Mammary epithelial cell (primary cell): Measurements from ENCODE around the gene VWC2.

Experiments
- CTCF ChIP-seq, 2 donors: IDR thresholded peaks in 1 of 2; conservative IDR thresholded peaks in 1 of 2; 2 replicates each; pipeline ENCODE4 v1.5.1; 2011 to 2012; ENCODE audit warnings: inconsistent platforms in 2 of 2, low read length in 2 of 2, mild to moderate bottlenecking in 2 of 2, control low read depth in 1 of 2, low read depth in 1 of 2; ENCODE audit not compliant: insufficient read depth in 1 of 2; ENCODE audit errors: extremely low read depth in 1 of 2
- EZH2 ChIP-seq: IDR thresholded peaks from 2 replicates; pipeline ENCODE4 v1.6.1; 2012; ENCODE audit warnings: low read length, inconsistent platforms, borderline replicate concordance

GRCh38 chr7:49731836-49732235 is 41.6 kb upstream of the VWC2 start:
- no peak for TF ChIP-seq CTCF (conservative IDR thresholded peaks at IDR 0.05 in 1 of 2, IDR thresholded peaks at IDR 0.05 in 1 of 2; ENCODE audit: extremely low read depth in 1 of 2, insufficient read depth in 1 of 2, low read depth in 1 of 2, low read length in 2 of 2)
- TF ChIP-seq EZH2, result no peak
